ENCODE data around the gene PI3. TPM values are rescaled to one million over a fixed set of nuclear protein-coding genes. Genes with fewer than 3 reads are reported as not detected.

PI3 gene
- total RNA-seq, 1 donor from 2014 or later, result not detected

DNA sequence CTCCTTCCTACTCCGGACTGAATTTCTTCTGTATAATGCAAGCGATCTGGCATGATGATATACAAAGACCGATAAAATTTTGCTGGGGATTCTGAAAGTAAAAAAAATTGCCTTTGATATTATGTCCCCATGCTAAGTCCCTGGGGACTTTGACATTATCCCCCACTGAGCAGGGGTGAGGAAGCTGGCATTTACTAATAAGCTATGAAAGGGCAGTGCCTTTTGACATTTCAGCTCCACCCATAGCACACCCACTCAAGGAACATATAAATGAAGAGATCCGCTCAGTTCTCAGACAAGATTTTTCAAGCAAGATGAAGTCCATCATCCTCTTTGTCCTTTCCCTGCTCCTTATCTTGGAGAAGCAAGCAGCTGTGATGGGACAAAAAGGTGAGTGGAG, 46.4 kb downstream of the PI3 start, which contains the start of gene SEMG2:
TSS of gene SEMG2 (plus strand) at position 298 of the 400 bp plus-strand sequence. CDS start at position 315, 17 bp downstream.
- DNase-seq, result no peak
- H3K36me3 ChIP-seq, result no peaks in the 10 kb centered on the region
- no peak within 1 kb of the TSS for H3K27ac ChIP-seq (replicated peaks)
- H3K9me3 ChIP-seq (replicated peaks), result no peaks in the 10 kb centered on the region
- H3K4me1 ChIP-seq, result no peaks in the 10 kb centered on the region
- H3K4me3 ChIP-seq, result no peak within 1 kb of the TSS
- TF ChIP-seq, protein P1, sequence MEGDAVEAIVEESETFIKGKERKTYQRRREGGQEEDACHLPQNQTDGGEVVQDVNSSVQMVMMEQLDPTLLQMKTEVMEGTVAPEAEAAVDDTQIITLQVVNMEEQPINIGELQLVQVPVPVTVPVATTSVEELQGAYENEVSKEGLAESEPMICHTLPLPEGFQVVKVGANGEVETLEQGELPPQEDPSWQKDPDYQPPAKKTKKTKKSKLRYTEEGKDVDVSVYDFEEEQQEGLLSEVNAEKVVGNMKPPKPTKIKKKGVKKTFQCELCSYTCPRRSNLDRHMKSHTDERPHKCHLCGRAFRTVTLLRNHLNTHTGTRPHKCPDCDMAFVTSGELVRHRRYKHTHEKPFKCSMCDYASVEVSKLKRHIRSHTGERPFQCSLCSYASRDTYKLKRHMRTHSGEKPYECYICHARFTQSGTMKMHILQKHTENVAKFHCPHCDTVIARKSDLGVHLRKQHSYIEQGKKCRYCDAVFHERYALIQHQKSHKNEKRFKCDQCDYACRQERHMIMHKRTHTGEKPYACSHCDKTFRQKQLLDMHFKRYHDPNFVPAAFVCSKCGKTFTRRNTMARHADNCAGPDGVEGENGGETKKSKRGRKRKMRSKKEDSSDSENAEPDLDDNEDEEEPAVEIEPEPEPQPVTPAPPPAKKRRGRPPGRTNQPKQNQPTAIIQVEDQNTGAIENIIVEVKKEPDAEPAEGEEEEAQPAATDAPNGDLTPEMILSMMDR (IDR thresholded peaks at IDR 0.05; ENCODE audit: borderline replicate concordance), result no peak
- peaks cover 58% of the 10 kb centered on the region for H3K27me3 ChIP-seq (ENCODE audit: low read depth)
- intact Hi-C loops (cut with micrococcal nuclease), result no loop called here

DNA sequence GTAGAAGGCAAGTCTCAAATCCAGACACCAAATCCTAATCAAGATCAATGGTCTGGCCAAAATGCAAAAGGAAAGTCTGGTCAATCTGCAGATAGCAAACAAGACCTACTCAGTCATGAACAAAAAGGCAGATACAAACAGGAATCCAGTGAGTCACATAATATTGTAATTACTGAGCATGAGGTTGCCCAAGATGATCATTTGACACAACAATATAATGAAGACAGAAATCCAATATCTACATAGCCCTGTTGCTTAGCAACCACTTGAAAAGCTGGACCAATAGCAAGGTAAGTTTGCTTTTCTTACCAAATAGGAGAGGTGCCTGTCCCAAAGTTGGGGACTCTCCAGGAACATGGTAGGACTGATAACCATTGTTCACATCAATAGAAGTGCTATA, 48.4 kb downstream of the PI3 start:
- TF ChIP-seq, protein P1 (IDR thresholded peaks at IDR 0.05; ENCODE audit: borderline replicate concordance), result no peak
- H3K4me1 ChIP-seq, result no peaks in the 10 kb centered on the region
- no peaks in the 10 kb centered on the region for H3K36me3 ChIP-seq
- no peak overlapping the region for H3K4me3 ChIP-seq
- peaks cover 77% of the 10 kb centered on the region for H3K27me3 ChIP-seq (ENCODE audit: low read depth)
- no peaks in the 10 kb centered on the region for H3K9me3 ChIP-seq (replicated peaks)
- no peak for DNase-seq
- H3K27ac ChIP-seq (replicated peaks), result no peak overlapping the region
- intact Hi-C loops (cut with micrococcal nuclease), result no loop called here

Other genes starting within 250 kb of the PI3 start
- gene TOMM34, start 214.5 kb upstream of the PI3 start, total RNA-seq, result 11.4 TPM
- gene STK4, start 208.4 kb upstream of the PI3 start, total RNA-seq, result 9.8 TPM
- gene KCNS1, start 73.8 kb upstream of the PI3 start, total RNA-seq, result 0.14 TPM
- gene WFDC5, start 59.7 kb upstream of the PI3 start, total RNA-seq, result not detected
- gene WFDC12, start 50.4 kb upstream of the PI3 start, total RNA-seq, result not detected
- gene SEMG1, start 32.1 kb downstream of the PI3 start, total RNA-seq, result not detected
- gene SEMG2, start 46.5 kb downstream of the PI3 start, total RNA-seq, result not detected
- gene SLPI, start 79.7 kb downstream of the PI3 start, total RNA-seq, result 1.8 TPM
- not detected for gene RBPJL, start 131.9 kb downstream of the PI3 start, total RNA-seq
- not detected for gene MATN4, start 133.4 kb downstream of the PI3 start, total RNA-seq
- gene SDC4, start 173.5 kb downstream of the PI3 start, total RNA-seq, result 77.4 TPM
- 20.8 TPM for gene SYS1, start 188.3 kb downstream of the PI3 start, total RNA-seq
- gene TP53TG5, start 203.4 kb downstream of the PI3 start, total RNA-seq, result 0.80 TPM
- gene DBNDD2, start 233.4 kb downstream of the PI3 start, total RNA-seq, result 362 TPM
- gene PIGT, start 241.2 kb downstream of the PI3 start, total RNA-seq, result 126 TPM